Measurements from ENCODE around the gene MRTFB.

Gene MRTFB

DNA sequence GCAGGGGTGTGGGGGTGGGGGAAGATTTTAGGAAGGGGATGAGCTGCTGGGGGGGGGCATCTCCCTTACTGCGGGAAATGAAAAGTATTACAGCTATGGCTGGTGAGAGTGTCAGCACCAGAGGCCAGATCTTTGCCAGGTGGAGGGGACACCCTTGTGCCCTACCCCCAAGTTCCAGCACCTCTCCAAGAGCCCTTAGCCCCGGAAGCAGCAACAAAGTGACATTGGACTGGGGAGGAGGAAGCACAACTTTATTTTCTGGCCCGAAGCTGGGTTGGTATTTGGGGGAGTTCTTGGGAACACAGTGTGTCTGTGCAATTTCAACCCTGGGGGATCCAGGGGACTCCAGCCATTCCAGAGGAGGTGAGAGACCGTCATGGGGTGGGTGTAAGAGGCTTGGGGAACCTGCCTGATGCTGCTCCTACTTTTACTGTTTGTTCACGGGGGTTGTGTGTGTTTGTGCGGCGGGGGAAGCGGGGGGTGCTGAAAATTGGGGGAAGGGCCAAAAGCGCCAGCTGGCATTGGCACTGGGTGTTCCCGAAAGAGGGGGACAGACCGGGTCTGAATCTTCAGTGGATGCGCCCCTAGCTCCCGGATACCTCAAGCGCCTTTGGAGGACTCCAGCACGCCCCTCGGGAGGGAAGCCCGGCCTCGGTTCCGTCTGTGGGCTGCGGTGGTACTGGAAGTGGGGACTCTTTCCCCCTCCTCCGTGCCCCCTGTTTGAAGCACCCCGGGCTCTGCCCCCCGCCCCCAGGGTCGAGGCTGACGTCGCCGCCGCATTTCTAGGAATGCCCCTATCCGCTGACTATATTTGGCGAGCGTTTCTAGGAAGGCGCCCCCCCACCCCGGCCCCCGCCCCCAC is 230.3 kb downstream of the MRTFB start:
- no peak for TF ChIP-seq CSRNP3 (CRISPR knock-in tag; IDR thresholded peaks at IDR 0.05)
- TF ChIP-seq CSDC2 (CRISPR knock-in tag; IDR thresholded peaks at IDR 0.05) = no peak
- TF ChIP-seq ISL1 (CRISPR knock-in tag; IDR thresholded peaks at IDR 0.05) = no peak
- no peak for TF ChIP-seq TOX (CRISPR knock-in tag; IDR thresholded peaks at IDR 0.05; ENCODE audit: borderline replicate concordance)
- TF ChIP-seq GLIS3 (CRISPR knock-in tag; IDR thresholded peaks at IDR 0.05) = no peak
- no peak for TF ChIP-seq RARB (CRISPR knock-in tag; IDR thresholded peaks at IDR 0.05)
- no peak for TF ChIP-seq ARNTL (CRISPR knock-in tag; IDR thresholded peaks at IDR 0.05; ENCODE audit: borderline replicate concordance, low read depth)
- TF ChIP-seq PPARA (CRISPR knock-in tag; IDR thresholded peaks at IDR 0.05; ENCODE audit: borderline replicate concordance) = no peak
- TF ChIP-seq TCF4 (CRISPR knock-in tag; IDR thresholded peaks at IDR 0.05; ENCODE audit: borderline replicate concordance) = no peak
- TF ChIP-seq, protein P1, sequence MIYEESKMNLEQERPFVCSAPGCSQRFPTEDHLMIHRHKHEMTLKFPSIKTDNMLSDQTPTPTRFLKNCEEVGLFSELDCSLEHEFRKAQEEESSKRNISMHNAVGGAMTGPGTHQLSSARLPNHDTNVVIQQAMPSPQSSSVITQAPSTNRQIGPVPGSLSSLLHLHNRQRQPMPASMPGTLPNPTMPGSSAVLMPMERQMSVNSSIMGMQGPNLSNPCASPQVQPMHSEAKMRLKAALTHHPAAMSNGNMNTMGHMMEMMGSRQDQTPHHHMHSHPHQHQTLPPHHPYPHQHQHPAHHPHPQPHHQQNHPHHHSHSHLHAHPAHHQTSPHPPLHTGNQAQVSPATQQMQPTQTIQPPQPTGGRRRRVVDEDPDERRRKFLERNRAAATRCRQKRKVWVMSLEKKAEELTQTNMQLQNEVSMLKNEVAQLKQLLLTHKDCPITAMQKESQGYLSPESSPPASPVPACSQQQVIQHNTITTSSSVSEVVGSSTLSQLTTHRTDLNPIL (CRISPR knock-in tag; IDR thresholded peaks at IDR 0.05; ENCODE audit: low read depth) = no peak
- TF ChIP-seq, protein P2, sequence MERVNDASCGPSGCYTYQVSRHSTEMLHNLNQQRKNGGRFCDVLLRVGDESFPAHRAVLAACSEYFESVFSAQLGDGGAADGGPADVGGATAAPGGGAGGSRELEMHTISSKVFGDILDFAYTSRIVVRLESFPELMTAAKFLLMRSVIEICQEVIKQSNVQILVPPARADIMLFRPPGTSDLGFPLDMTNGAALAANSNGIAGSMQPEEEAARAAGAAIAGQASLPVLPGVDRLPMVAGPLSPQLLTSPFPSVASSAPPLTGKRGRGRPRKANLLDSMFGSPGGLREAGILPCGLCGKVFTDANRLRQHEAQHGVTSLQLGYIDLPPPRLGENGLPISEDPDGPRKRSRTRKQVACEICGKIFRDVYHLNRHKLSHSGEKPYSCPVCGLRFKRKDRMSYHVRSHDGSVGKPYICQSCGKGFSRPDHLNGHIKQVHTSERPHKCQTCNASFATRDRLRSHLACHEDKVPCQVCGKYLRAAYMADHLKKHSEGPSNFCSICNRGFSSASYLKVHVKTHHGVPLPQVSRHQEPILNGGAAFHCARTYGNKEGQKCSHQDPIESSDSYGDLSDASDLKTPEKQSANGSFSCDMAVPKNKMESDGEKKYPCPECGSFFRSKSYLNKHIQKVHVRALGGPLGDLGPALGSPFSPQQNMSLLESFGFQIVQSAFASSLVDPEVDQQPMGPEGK (CRISPR knock-in tag; IDR thresholded peaks at IDR 0.05; ENCODE audit: borderline replicate concordance) = no peak
- no peak for TF ChIP-seq ZFP3 (CRISPR knock-in tag; IDR thresholded peaks at IDR 0.05)
- TF ChIP-seq TSHZ2 (CRISPR knock-in tag; IDR thresholded peaks at IDR 0.05) = no peak
- no peak for TF ChIP-seq ZNF70 (CRISPR knock-in tag; IDR thresholded peaks at IDR 0.05)
- TF ChIP-seq BACH2 (CRISPR knock-in tag; IDR thresholded peaks at IDR 0.05; ENCODE audit: borderline replicate concordance) = no peak
- no peak for TF ChIP-seq OSR1 (CRISPR knock-in tag; IDR thresholded peaks at IDR 0.05)
- TF ChIP-seq ESRRG (CRISPR knock-in tag; IDR thresholded peaks at IDR 0.05) = no peak
- ATAC-seq = peak; percentile 65

DNA sequence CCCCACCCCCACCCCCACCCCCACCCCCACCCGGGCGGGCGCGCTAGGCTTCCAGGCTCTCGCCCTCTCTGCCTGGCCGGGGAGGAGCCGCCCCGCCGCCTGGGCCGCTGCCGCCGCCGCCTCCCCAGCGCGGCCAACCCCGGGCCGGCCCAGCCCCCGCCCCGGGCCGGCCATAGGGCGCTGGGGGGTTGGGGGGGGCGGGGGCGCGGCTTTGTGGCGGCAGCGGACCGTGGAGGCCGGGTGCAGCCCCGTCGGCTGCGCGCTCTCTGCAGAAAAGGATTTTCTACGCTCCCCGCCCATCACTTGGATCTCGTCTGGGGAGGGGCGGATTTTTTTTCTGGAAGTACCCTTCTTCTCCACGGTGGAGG is 230.9 kb downstream of the MRTFB start:
- peak; percentile 64 for ATAC-seq

More for the DNA sequence above, 230.9 kb downstream of the MRTFB start:
- TF ChIP-seq, protein P2 (CRISPR knock-in tag; IDR thresholded peaks at IDR 0.05; ENCODE audit: borderline replicate concordance) = no peak
- no peak for TF ChIP-seq ZNF8 (CRISPR knock-in tag; IDR thresholded peaks at IDR 0.05)
- no peak for TF ChIP-seq TOX (CRISPR knock-in tag; IDR thresholded peaks at IDR 0.05; ENCODE audit: borderline replicate concordance)
- no peak for TF ChIP-seq SNAI2 (CRISPR knock-in tag; IDR thresholded peaks at IDR 0.05)
- TF ChIP-seq ZNF565 (CRISPR knock-in tag; conservative IDR thresholded peaks at IDR 0.05; ENCODE audit: low read depth) = no peak
- no peak for TF ChIP-seq BACH2 (CRISPR knock-in tag; IDR thresholded peaks at IDR 0.05; ENCODE audit: borderline replicate concordance)
- TF ChIP-seq CSRNP3 (CRISPR knock-in tag; IDR thresholded peaks at IDR 0.05) = no peak
- TF ChIP-seq CSDC2 (CRISPR knock-in tag; IDR thresholded peaks at IDR 0.05) = no peak
- TF ChIP-seq GLIS3 (CRISPR knock-in tag; IDR thresholded peaks at IDR 0.05) = no peak
- no peak for TF ChIP-seq ARNTL (CRISPR knock-in tag; IDR thresholded peaks at IDR 0.05; ENCODE audit: borderline replicate concordance, low read depth)
- TF ChIP-seq RARB (CRISPR knock-in tag; IDR thresholded peaks at IDR 0.05) = no peak
- no peak for TF ChIP-seq ESRRG (CRISPR knock-in tag; IDR thresholded peaks at IDR 0.05)
- no peak for TF ChIP-seq ZC3H10 (CRISPR knock-in tag; IDR thresholded peaks at IDR 0.05)
- no peak for TF ChIP-seq OSR1 (CRISPR knock-in tag; IDR thresholded peaks at IDR 0.05)
